AG04449 (cell line): ENCODE results near the gene IDH3B.

Experiments
- CTCF ChIA-PET: fragments of 350-600 bp; formaldehyde crosslinking; extraction: SDS; loops from one replicate; lab custom pipeline; 2021; ENCODE audit warnings: antibody characterized with exemption; lab: Yijun Ruan, JAX
- POLR2A ChIA-PET: fragments of 400-600, 350-600 bp; formaldehyde crosslinking; extraction: SDS; loops from one replicate; lab custom pipeline; 2020; ENCODE audit warnings: antibody characterized with exemption, inconsistent platforms; lab: Yijun Ruan, JAX
- DNase-seq: peaks from one replicate; pipeline ENCODE4 v3.0.0-alpha.2; 2010; ENCODE audit warnings: low read depth, low spot score
- H3K4me3 ChIP-seq: 2 replicates; pipeline ENCODE4 v1.5.1; 2011; ENCODE audit warnings: low read depth, mild to moderate bottlenecking, control low read depth, low read length
- TF ChIP-seq, protein P1 (sequence below): IDR thresholded peaks from one replicate; pipeline ENCODE4 v1.5.1; 2011; ENCODE audit warnings: mild to moderate bottlenecking, moderate library complexity, low read length, control low read depth, inconsistent platforms; ENCODE audit not compliant: insufficient read depth; ENCODE audit errors: missing control alignments

IDH3B gene

GRCh38 chr20:2663887-2664719, at the start of gene IDH3B:
TSS of gene IDH3B (minus strand) at chr20:2664216. CDS start at chr20:2664188, 28 bp downstream.
- H3K4me3 ChIP-seq = peak within 1 kb of the TSS; percentile 95
- DNase-seq = peak; percentile 49
- TF ChIP-seq, protein P1, sequence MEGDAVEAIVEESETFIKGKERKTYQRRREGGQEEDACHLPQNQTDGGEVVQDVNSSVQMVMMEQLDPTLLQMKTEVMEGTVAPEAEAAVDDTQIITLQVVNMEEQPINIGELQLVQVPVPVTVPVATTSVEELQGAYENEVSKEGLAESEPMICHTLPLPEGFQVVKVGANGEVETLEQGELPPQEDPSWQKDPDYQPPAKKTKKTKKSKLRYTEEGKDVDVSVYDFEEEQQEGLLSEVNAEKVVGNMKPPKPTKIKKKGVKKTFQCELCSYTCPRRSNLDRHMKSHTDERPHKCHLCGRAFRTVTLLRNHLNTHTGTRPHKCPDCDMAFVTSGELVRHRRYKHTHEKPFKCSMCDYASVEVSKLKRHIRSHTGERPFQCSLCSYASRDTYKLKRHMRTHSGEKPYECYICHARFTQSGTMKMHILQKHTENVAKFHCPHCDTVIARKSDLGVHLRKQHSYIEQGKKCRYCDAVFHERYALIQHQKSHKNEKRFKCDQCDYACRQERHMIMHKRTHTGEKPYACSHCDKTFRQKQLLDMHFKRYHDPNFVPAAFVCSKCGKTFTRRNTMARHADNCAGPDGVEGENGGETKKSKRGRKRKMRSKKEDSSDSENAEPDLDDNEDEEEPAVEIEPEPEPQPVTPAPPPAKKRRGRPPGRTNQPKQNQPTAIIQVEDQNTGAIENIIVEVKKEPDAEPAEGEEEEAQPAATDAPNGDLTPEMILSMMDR = no peak
- ChIA-PET POLR2A (interaction anchor here (3.7 kb wide), 1 partner anchor 11 kb away, joined by 36 read pairs; the partner anchor contains the start of gene NOP56), CTCF (interaction anchor here (1.2 to 3.3 kb wide), 4 partner anchors 8 to 337 kb away, joined by 3 to 13 read pairs (median 4); no protein-coding TSS in a partner anchor)

GRCh38 chr20:2713285-2713684, 49.3 kb upstream of the IDH3B start:
- ChIA-PET CTCF (interaction anchor here (0.7 to 2.5 kb wide), 13 partner anchors 9 to 138 kb away, joined by 3 to 11 read pairs (median 4); no protein-coding TSS in a partner anchor), POLR2A (no interaction called here)
- DNase-seq = no peak
- TF ChIP-seq, protein P1 = no peak
- no peak overlapping the region for H3K4me3 ChIP-seq

DNA sequence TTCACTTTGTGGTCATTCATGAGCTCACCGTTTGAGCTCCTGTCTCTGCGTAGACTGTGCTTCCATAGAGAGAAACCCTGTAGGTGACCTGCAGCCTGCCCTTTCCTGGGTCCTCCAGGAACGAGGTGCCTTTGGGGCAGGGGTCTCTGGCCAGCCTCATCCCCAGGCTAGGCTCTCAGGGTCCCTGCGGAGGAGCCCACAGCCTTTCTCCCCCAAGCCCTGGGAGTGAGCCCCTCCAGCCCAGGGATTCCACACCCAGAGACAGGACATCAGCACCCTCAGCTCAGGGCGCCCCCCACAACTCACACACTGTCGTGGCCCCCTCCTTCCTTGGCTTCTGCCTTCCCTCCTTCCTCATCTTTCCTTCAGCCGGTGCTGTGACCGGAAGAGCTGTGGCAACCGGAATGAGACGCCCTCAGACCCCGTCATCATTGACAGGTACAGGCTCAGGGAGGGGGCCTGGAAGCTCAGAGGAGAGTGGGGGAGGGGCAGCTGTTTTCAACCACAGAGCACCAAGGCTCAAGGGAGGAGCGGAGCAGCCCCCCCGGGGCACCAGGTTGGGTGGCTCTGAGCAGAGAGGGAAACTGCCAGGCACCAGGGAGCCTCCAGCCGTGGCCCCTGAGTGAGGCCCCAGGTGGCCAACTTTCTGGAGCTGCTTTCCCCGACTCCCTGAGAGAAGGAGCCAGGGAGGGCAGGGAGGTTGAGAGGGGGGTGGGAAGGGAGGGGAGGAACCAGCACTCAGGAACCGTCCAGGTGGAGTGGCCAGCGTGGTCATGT, 45.4 kb upstream of the IDH3B start:
- no peak for DNase-seq
- ChIA-PET POLR2A (no interaction called here), CTCF (interaction anchor here (1.2 to 2.1 kb wide), 5 partner anchors 16 to 34 kb away, joined by 3 to 7 read pairs (median 4); partner anchors contain the start of gene EBF4)
- TF ChIP-seq, protein P1 = no peak
- no peak overlapping the region for H3K4me3 ChIP-seq

- CTCF ChIA-PET = interaction anchor here (1.0 to 2.1 kb wide), 6 partner anchors 18 to 187 kb away, joined by 3 to 7 read pairs (median 4); no protein-coding TSS in a partner anchor
- POLR2A ChIA-PET = no interaction called here
- H3K4me3 ChIP-seq = no peak overlapping the region
- DNase-seq = no peak
- TF ChIP-seq, protein P1 = no peak
These were observed 44.6 kb upstream of the IDH3B start for GRCh38 chr20:2708665-2709064.

GRCh38 chr20:2708073-2708415, 44.0 kb upstream of the IDH3B start:
- no peak for DNase-seq
- TF ChIP-seq, protein P1 = no peak
- CTCF ChIA-PET = interaction anchor here (1.0 to 2.1 kb wide), 3 partner anchors 19 to 186 kb away, joined by 3 to 7 read pairs (median 6); no protein-coding TSS in a partner anchor

More at GRCh38 chr20:2708073-2708415, 44.0 kb upstream of the IDH3B start:
- H3K4me3 ChIP-seq = no peak overlapping the region
- POLR2A ChIA-PET = no interaction called here
